NB4 (cell line): ENCODE measurements around the gene GATA1.

Source experiments
- DNase-seq: peaks from one replicate; pipeline ENCODE4 v3.0.0; 2010; ENCODE audit warnings: low read depth
- H3K4me3 ChIP-seq: one replicate; pipeline ENCODE4 v1.5.1; 2011; ENCODE audit warnings: mild to moderate bottlenecking, low read depth, low read length, moderate library complexity
- MYC ChIP-seq: IDR thresholded peaks from 2 replicates; pipeline ENCODE4 v1.6.1; 2011; ENCODE audit warnings: low read depth, low read length
- POLR2A ChIP-seq: IDR thresholded peaks from 2 replicates; pipeline ENCODE4 v1.6.1; 2011; ENCODE audit warnings: mild to moderate bottlenecking; ENCODE audit not compliant: insufficient read length; ENCODE audit errors: extremely low read depth
- TF ChIP-seq, protein P1 (sequence below): IDR thresholded peaks from one replicate; pipeline ENCODE4 v1.5.1; 2012; ENCODE audit warnings: low read depth, low read length
- TF ChIP-seq, protein P2 (sequence below): IDR thresholded peaks from 2 replicates; pipeline ENCODE4 v1.6.1; 2011; ENCODE audit warnings: low read depth, low read length

GATA1 gene

DNA sequence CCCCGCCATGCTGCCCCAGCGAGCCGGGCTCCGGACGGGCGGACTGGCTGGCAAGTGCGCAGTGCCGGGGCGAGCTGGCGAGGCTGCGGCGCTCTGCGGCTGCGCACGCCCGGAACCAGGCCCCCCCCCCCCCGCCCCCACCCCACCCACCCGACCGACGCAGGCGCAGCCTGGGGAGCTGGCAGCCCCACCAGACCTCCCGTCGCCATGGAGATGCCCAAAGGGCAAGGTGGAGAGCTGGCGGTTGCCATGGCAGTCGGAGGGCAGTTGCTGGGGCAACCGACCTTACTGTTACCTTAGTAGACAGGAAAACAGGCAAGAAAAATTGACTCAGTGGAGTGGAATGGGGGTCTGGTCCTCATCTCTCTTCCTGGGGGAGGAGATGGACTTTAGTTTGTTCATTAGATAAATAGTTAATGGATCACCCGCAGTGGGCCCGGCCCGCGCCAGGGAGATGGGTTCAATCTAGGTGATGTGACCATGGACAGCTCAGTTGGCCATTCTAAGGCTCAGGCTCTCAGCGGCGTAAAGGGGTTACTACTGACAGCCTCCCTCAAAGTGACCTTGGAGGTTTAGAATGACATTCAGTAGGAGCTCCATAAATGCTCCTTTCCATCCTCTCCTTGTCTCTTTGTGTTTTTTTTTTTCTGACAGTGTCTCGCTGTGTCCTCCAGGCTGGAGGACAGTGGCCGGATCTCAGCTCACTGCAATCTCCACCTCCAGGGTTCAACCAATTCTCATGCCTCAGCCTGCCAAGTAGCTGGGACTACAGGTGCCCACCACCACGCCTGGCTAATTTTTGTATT lies 49.3 kb downstream of the GATA1 start, which contains the start of gene PCSK1N:
Gene PCSK1N, minus strand, starts transcription at position 87 of the 806 bp plus-strand sequence. Its CDS starts 78 bp downstream, at position 9.
- TF ChIP-seq POLR2A (no peak), MYC (no peak)
- TF ChIP-seq, protein P1, sequence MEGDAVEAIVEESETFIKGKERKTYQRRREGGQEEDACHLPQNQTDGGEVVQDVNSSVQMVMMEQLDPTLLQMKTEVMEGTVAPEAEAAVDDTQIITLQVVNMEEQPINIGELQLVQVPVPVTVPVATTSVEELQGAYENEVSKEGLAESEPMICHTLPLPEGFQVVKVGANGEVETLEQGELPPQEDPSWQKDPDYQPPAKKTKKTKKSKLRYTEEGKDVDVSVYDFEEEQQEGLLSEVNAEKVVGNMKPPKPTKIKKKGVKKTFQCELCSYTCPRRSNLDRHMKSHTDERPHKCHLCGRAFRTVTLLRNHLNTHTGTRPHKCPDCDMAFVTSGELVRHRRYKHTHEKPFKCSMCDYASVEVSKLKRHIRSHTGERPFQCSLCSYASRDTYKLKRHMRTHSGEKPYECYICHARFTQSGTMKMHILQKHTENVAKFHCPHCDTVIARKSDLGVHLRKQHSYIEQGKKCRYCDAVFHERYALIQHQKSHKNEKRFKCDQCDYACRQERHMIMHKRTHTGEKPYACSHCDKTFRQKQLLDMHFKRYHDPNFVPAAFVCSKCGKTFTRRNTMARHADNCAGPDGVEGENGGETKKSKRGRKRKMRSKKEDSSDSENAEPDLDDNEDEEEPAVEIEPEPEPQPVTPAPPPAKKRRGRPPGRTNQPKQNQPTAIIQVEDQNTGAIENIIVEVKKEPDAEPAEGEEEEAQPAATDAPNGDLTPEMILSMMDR: no peak
- TF ChIP-seq, protein P2, sequence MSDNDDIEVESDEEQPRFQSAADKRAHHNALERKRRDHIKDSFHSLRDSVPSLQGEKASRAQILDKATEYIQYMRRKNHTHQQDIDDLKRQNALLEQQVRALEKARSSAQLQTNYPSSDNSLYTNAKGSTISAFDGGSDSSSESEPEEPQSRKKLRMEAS: no peak
- DNase-seq: no peak
- H3K4me3 ChIP-seq: no peak within 1 kb of the TSS

DNA sequence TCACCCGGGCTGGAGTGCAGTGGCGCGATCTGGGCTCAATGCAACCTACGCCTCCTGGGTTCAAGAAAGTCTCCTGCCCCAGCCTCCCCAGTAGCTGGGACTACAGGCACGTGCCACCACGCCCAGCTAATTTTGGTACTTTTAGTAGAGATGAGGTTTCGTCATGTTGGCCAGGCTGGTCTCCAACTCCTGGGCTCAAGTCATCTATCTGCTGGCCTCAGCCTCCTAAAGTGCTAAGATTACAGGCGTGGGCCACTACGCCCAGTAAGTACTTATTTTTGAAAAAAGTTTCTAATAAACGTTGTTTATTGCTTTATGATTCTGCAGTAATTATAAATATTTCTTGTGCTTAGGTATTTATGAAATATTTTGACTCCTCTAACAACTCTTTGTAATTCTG lies 53.3 kb downstream of the GATA1 start:
- no peak for DNase-seq
- no peak overlapping the region for H3K4me3 ChIP-seq
- TF ChIP-seq MYC: no peak
- TF ChIP-seq, protein P1: no peak
- TF ChIP-seq, protein P2: no peak
- TF ChIP-seq POLR2A: no peak
